ENCODE measurements around the gene PLN. TPM values are rescaled to one million over a fixed set of nuclear protein-coding genes. Genes with fewer than 3 reads are reported as not detected.

The PLN gene
- total RNA-seq, 1 experiment from 2014 or later: not detected

- no peak for DNase-seq
- Histone ChIP-seq H3K36me3 (ENCODE audit: control insufficient read depth, insufficient read depth, low read length) (no peaks in the 10 kb centered on the region), H3K4me3 (ENCODE audit: low read depth, low read length) (no peak overlapping the region), H3K27me3 (replicated peaks; ENCODE audit: control insufficient read depth, insufficient read depth, low read length) (no peaks in the 10 kb centered on the region), H3K4me1 (no peaks in the 10 kb centered on the region), H3K9me3 (no peaks in the 10 kb centered on the region)
- Mint-ChIP-seq H3K27me3 (ENCODE audit: insufficient read depth, unreplicated experiment) (no peaks in the 10 kb centered on the region), H3K4me3 (ENCODE audit: unreplicated experiment) (no peak overlapping the region), H3K9me3 (ENCODE audit: unreplicated experiment) (peaks cover 13% of the 10 kb centered on the region), H3K27ac (ENCODE audit: unreplicated experiment) (no peak overlapping the region), H3K4me1 (ENCODE audit: low read depth, unreplicated experiment) (no peaks in the 10 kb centered on the region), H3K36me3 (ENCODE audit: insufficient read depth, unreplicated experiment) (no peaks in the 10 kb centered on the region)
- no TSS peak for BruUV-seq (replicated peaks)
- no peak for TF ChIP-seq CTCF (IDR thresholded peaks at IDR 0.05; ENCODE audit: insufficient read depth in 1 of 2, low read depth in 1 of 2, low read length in 1 of 2, severe bottlenecking in 1 of 2, unreplicated experiment in 1 of 2)
- ChIA-PET POLR2A (no interaction called here), CTCF (no interaction called here)
- intact Hi-C loops (cut with micrococcal nuclease; ENCODE audit: unreplicated experiment): no loop called here
These were observed 46.3 kb upstream of the PLN start for GRCh38 chr6:118501765-118502164.

GRCh38 chr6:118502169-118502568 is 45.9 kb upstream of the PLN start:
- Mint-ChIP-seq H3K36me3 (ENCODE audit: insufficient read depth, unreplicated experiment) (no peaks in the 10 kb centered on the region), H3K27me3 (ENCODE audit: insufficient read depth, unreplicated experiment) (no peaks in the 10 kb centered on the region), H3K9me3 (ENCODE audit: unreplicated experiment) (peaks cover 13% of the 10 kb centered on the region), H3K27ac (ENCODE audit: unreplicated experiment) (no peak overlapping the region), H3K4me1 (ENCODE audit: low read depth, unreplicated experiment) (no peaks in the 10 kb centered on the region), H3K4me3 (ENCODE audit: unreplicated experiment) (no peak overlapping the region)
- POLR2A ChIA-PET: no interaction called here
- no peak for DNase-seq
- BruUV-seq (replicated peaks): no TSS peak
- no peaks in the 10 kb centered on the region for H3K27me3 ChIP-seq (replicated peaks; ENCODE audit: control insufficient read depth, insufficient read depth, low read length)
- no peak overlapping the region for H3K4me3 ChIP-seq (ENCODE audit: low read depth, low read length)
- no peak for TF ChIP-seq CTCF (IDR thresholded peaks at IDR 0.05; ENCODE audit: insufficient read depth in 1 of 2, low read depth in 1 of 2, low read length in 1 of 2, severe bottlenecking in 1 of 2, unreplicated experiment in 1 of 2)
- CTCF ChIA-PET: no interaction called here
- no peaks in the 10 kb centered on the region for H3K36me3 ChIP-seq (ENCODE audit: control insufficient read depth, insufficient read depth, low read length)
- H3K4me1 ChIP-seq: no peaks in the 10 kb centered on the region
- intact Hi-C loops (cut with micrococcal nuclease; ENCODE audit: unreplicated experiment): no loop called here
- H3K9me3 ChIP-seq: no peaks in the 10 kb centered on the region

GRCh38 chr6:118504611-118505010 is 43.5 kb upstream of the PLN start:
- Histone ChIP-seq H3K9me3 (no peaks in the 10 kb centered on the region), H3K4me3 (ENCODE audit: low read depth, low read length) (no peak overlapping the region), H3K36me3 (ENCODE audit: control insufficient read depth, insufficient read depth, low read length) (no peaks in the 10 kb centered on the region), H3K4me1 (no peaks in the 10 kb centered on the region), H3K27me3 (replicated peaks; ENCODE audit: control insufficient read depth, insufficient read depth, low read length) (no peaks in the 10 kb centered on the region)
- no TSS peak for BruUV-seq (replicated peaks)
- intact Hi-C loops (cut with micrococcal nuclease; ENCODE audit: unreplicated experiment): no loop called here
- ChIA-PET CTCF (no interaction called here), POLR2A (no interaction called here)
- no peak for TF ChIP-seq CTCF (IDR thresholded peaks at IDR 0.05; ENCODE audit: insufficient read depth in 1 of 2, low read depth in 1 of 2, low read length in 1 of 2, severe bottlenecking in 1 of 2, unreplicated experiment in 1 of 2)
- Mint-ChIP-seq H3K27ac (ENCODE audit: unreplicated experiment) (no peak overlapping the region), H3K27me3 (ENCODE audit: insufficient read depth, unreplicated experiment) (no peaks in the 10 kb centered on the region), H3K4me1 (ENCODE audit: low read depth, unreplicated experiment) (no peaks in the 10 kb centered on the region), H3K9me3 (ENCODE audit: unreplicated experiment) (peaks cover 13% of the 10 kb centered on the region), H3K36me3 (ENCODE audit: insufficient read depth, unreplicated experiment) (no peaks in the 10 kb centered on the region), H3K4me3 (ENCODE audit: unreplicated experiment) (no peak overlapping the region)
- DNase-seq: no peak

All from Caco-2 (cell line).